Mammary microvascular endothelial cell (primary cell): ENCODE results near the gene ADAT2. TPM values are rescaled to one million over a fixed set of nuclear protein-coding genes. Genes with fewer than 3 reads are reported as not detected.

Experiments
- total RNA-seq: library from RNA; depleted of rRNA; stranded (reverse); fragments of >200 nt; gene quantifications from 2 replicates; pipeline ENCODE4 v1.2.3, GENCODE V29; 2015

Gene ADAT2
- 3.8 and 7.7 TPM in 2 replicates for total RNA-seq

GRCh38 chr6:143450453-143451371 lies at the start of gene ADAT2, which contains the start of gene PEX3:
Gene ADAT2 (minus strand): TSS chr6:143450695. CDS start chr6:143450658, 37 bp downstream.
Gene PEX3 (plus strand): TSS chr6:143450805. CDS start chr6:143451043, 238 bp downstream.

Other genes with a start within 250 kb of the ADAT2 start
- 15.6 and 16.2 TPM in 2 replicates for gene PEX3, start 110 bp upstream of the ADAT2 start, total RNA-seq
- gene FUCA2, start 61.0 kb upstream of the ADAT2 start, total RNA-seq: 84.9 and 87.6 TPM in 2 replicates
- 94.1 and 118 TPM in 2 replicates for gene PHACTR2, start 227.3 kb upstream of the ADAT2 start, total RNA-seq